BE2C (cell line): ENCODE results near the gene TBC1D22A.

ENCODE experiments used
- DNase-seq: peaks from one replicate; pipeline ENCODE4 v3.0.0-alpha.2; 2020
- H3K27me3 ChIP-seq: fragments of 250-450 bp; sonication (Bioruptor Pico); 2 replicates; pipeline ENCODE4 v1.5.1; 2020; ENCODE audit warnings: mild to moderate bottlenecking
- H3K36me3 ChIP-seq: fragments of 250-450 bp; sonication (Bioruptor Pico); 2 replicates; pipeline ENCODE4 v1.5.1; 2020; ENCODE audit warnings: mild to moderate bottlenecking
- H3K4me1 ChIP-seq: fragments of 250-450 bp; sonication (Bioruptor Pico); 2 replicates; pipeline ENCODE4 v1.5.1; 2020
- H3K4me3 ChIP-seq: 2 replicates; pipeline ENCODE4 v1.5.1; 2011; ENCODE audit warnings: low read depth, low read length
- H3K9me3 ChIP-seq: fragments of 250-450 bp; sonication (Bioruptor Pico); 2 replicates; pipeline ENCODE4 v1.5.1; 2020
- TF ChIP-seq, protein P1 (sequence below): IDR thresholded peaks from 2 replicates; pipeline ENCODE4 v1.5.1; 2012; ENCODE audit warnings: mild to moderate bottlenecking, low read depth, low read length

The TBC1D22A gene

GRCh38 chr22:47067321-47067890 is 305.0 kb downstream of the TBC1D22A start:
- DNase-seq, result no peak
- H3K27me3 ChIP-seq, result no peaks in the 10 kb centered on the region
- TF ChIP-seq, protein P1, sequence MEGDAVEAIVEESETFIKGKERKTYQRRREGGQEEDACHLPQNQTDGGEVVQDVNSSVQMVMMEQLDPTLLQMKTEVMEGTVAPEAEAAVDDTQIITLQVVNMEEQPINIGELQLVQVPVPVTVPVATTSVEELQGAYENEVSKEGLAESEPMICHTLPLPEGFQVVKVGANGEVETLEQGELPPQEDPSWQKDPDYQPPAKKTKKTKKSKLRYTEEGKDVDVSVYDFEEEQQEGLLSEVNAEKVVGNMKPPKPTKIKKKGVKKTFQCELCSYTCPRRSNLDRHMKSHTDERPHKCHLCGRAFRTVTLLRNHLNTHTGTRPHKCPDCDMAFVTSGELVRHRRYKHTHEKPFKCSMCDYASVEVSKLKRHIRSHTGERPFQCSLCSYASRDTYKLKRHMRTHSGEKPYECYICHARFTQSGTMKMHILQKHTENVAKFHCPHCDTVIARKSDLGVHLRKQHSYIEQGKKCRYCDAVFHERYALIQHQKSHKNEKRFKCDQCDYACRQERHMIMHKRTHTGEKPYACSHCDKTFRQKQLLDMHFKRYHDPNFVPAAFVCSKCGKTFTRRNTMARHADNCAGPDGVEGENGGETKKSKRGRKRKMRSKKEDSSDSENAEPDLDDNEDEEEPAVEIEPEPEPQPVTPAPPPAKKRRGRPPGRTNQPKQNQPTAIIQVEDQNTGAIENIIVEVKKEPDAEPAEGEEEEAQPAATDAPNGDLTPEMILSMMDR, result no peak

DNA sequence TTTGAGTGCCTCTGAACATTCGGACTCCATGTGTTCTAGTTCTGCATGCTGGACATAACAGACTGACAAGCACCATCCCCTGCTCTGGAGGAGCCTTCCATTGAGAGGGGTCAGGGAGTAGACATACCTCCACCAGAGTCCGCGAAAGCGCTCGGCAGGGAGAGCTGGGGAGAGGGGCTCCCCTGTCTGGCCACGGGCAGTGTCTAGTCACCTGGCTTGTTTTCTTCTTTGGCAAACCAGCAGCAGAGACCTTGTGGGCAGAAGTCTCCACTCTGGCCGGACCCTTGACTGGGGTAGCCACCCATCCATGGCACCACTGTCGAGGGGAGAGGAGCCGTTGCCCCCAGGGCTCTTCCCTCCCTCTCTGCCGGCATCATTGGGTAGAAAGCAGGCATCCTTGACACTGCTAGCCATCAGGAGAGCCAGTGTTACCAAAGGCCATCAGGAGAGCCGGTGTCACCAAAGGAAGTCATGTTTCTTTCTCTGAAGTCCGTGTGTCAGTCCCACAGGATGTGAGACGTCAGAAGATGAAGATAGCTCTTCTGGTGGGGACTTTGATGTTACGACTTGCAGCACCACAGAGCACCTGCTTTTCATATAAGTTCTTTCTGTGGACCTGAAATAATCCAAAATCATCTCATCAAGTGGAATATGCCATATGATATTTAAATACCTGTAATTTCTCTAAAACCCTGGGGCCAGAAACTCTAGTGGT is 305.6 kb downstream of the TBC1D22A start:
- H3K4me1 ChIP-seq, result no peaks in the 10 kb centered on the region
- H3K36me3 ChIP-seq, result no peaks in the 10 kb centered on the region

More at GRCh38 chr22:47067321-47067890, 305.0 kb downstream of the TBC1D22A start:
- Histone ChIP-seq H3K4me1 (no peaks in the 10 kb centered on the region), H3K36me3 (no peaks in the 10 kb centered on the region), H3K4me3 (no peak overlapping the region), H3K9me3 (no peaks in the 10 kb centered on the region)

DNA sequence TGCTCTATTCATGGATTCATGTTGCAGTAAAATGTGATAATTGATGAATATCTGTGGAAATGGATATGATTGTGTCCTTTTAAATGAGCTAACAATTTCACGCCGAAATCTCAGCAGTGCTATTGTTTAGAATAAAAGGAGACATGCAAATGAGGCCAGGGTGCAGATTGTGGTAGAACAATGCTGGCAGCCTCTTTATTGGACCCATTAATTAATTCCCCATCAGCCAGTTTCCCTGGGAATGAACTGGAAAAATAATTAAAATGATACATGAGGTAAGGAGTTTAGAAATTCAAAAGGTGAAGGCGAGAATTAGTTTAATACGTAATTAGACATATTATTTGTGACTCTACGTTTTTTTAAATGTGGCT is 306.2 kb downstream of the TBC1D22A start:
- TF ChIP-seq, protein P1, result no peak
- no peaks in the 10 kb centered on the region for H3K27me3 ChIP-seq
- H3K4me3 ChIP-seq, result no peak overlapping the region
- H3K9me3 ChIP-seq, result no peaks in the 10 kb centered on the region
- H3K4me1 ChIP-seq, result no peaks in the 10 kb centered on the region
- no peak for DNase-seq
- no peaks in the 10 kb centered on the region for H3K36me3 ChIP-seq

More for the DNA sequence above, 305.6 kb downstream of the TBC1D22A start:
- no peak for DNase-seq
- TF ChIP-seq, protein P1, result no peak
- no peaks in the 10 kb centered on the region for H3K9me3 ChIP-seq
- H3K27me3 ChIP-seq, result no peaks in the 10 kb centered on the region
- no peak overlapping the region for H3K4me3 ChIP-seq

DNA sequence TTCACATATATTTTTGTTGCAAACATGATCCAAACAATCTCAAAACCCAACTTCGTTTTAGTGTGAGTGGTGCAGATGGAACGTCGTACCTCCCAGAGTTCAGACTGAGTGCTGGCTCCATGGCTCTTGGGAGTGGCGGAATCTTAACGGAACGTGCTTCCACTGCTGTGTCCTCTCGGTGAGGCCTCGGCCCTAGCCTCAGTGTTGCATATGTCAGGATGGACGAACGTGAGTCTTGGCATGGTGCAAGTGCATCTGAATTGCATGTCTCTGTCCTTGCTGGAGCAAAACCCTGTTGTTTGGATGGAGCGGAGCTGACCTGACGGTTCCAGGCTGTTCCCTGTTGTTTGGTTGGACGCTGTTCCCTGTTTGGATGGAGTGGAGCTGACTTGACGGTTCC is 306.8 kb downstream of the TBC1D22A start:
- Histone ChIP-seq H3K36me3 (no peaks in the 10 kb centered on the region), H3K4me3 (no peak overlapping the region), H3K27me3 (no peaks in the 10 kb centered on the region), H3K9me3 (no peaks in the 10 kb centered on the region), H3K4me1 (no peaks in the 10 kb centered on the region)
- no peak for DNase-seq
- TF ChIP-seq, protein P1, result no peak

- Histone ChIP-seq H3K36me3 (no peaks in the 10 kb centered on the region), H3K27me3 (no peaks in the 10 kb centered on the region), H3K4me3 (no peak overlapping the region), H3K9me3 (no peaks in the 10 kb centered on the region), H3K4me1 (no peaks in the 10 kb centered on the region)
- no peak for DNase-seq
- TF ChIP-seq, protein P1, result no peak
These were observed 308.8 kb downstream of the TBC1D22A start for GRCh38 chr22:47071078-47071806.
